Body of pancreas (tissue), 4 donors: ENCODE results near the gene TMEM42.

Source experiments
- CTCF ChIP-seq, 7 experiments: fragments of 450-650 bp in 4 of 7; fragments of 200-600 bp in 3 of 7; sonication (generic) in 3 of 7; IDR thresholded peaks; one replicate each; pipeline ENCODE4 v1.5.1; 2016 to 2019; ENCODE audit warnings: antibody characterized with exemption in 7 of 7
- POLR2A ChIP-seq, 3 donors: fragments of 450-650 bp; IDR thresholded peaks; one replicate each; pipeline ENCODE4 v1.6.1; 2016; ENCODE audit warnings: antibody characterized with exemption in 3 of 3, mild to moderate bottlenecking in 2 of 3

GRCh38 chr3:44832032-44832431 is 29.7 kb upstream of the TMEM42 start:
- no peak for TF ChIP-seq POLR2A (IDR thresholded peaks at IDR 0.05)
- TF ChIP-seq CTCF (IDR thresholded peaks at IDR 0.05), result no peak
